ENCODE data around the gene ADAM10.

ADAM10 gene

DNA sequence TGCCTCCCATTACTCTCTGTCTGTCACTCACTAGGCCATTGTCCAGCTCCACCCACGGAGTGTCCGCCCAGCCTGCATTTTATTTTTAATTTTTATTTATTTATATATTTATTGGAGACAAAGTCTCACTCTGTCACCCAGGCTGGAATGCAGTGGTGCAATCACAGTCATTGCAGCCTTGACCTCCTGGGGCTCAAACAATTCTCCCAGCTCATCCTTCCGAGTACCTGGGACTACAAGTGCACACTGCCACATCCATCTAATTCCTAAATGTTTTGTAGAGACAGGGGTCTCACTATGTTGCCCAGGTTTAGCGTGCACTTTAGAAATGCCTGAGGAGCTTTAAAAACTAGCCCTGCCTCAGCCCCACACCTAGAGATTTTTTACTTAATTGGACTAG lies 176.2 kb downstream of the ADAM10 start:
- H3K9me3 ChIP-seq (ENCODE audit: low read length), result no peaks in the 10 kb centered on the region
- H3K9ac ChIP-seq (ENCODE audit: low read length), result no peak overlapping the region
- H3K4me1 ChIP-seq (ENCODE audit: insufficient read depth, low read length, severe bottlenecking), result peaks cover 31% of the 10 kb centered on the region
- H3K27ac ChIP-seq (ENCODE audit: low read depth, low read length, poor library complexity, severe bottlenecking), result no peak overlapping the region
- H2AFZ ChIP-seq (ENCODE audit: low read length), result no peak overlapping the region
- no peak overlapping the region for H3K4me3 ChIP-seq (ENCODE audit: low read depth, low read length, poor library complexity, severe bottlenecking)
- no peaks in the 10 kb centered on the region for H3F3A ChIP-seq (ENCODE audit: insufficient read depth, low read length)
- H3K36me3 ChIP-seq (ENCODE audit: insufficient read depth, low read length), result no peaks in the 10 kb centered on the region
- no peaks in the 10 kb centered on the region for H3K27me3 ChIP-seq (ENCODE audit: insufficient read depth, low read length)
- no peaks in the 10 kb centered on the region for H3K9me2 ChIP-seq (ENCODE audit: low read depth, low read length)
- no peak overlapping the region for H3K4me2 ChIP-seq (ENCODE audit: low read length)
- H4K20me1 ChIP-seq (ENCODE audit: insufficient read depth, low read length), result no peaks in the 10 kb centered on the region
- TF ChIP-seq, protein P1, sequence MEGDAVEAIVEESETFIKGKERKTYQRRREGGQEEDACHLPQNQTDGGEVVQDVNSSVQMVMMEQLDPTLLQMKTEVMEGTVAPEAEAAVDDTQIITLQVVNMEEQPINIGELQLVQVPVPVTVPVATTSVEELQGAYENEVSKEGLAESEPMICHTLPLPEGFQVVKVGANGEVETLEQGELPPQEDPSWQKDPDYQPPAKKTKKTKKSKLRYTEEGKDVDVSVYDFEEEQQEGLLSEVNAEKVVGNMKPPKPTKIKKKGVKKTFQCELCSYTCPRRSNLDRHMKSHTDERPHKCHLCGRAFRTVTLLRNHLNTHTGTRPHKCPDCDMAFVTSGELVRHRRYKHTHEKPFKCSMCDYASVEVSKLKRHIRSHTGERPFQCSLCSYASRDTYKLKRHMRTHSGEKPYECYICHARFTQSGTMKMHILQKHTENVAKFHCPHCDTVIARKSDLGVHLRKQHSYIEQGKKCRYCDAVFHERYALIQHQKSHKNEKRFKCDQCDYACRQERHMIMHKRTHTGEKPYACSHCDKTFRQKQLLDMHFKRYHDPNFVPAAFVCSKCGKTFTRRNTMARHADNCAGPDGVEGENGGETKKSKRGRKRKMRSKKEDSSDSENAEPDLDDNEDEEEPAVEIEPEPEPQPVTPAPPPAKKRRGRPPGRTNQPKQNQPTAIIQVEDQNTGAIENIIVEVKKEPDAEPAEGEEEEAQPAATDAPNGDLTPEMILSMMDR (IDR thresholded peaks at IDR 0.05; ENCODE audit: low read length), result no peak
- no peak for TF ChIP-seq EZH2 (IDR thresholded peaks at IDR 0.05; ENCODE audit: borderline replicate concordance, low read length)
- H3K79me2 ChIP-seq (ENCODE audit: insufficient read depth, low read length), result no peaks in the 10 kb centered on the region

DNA sequence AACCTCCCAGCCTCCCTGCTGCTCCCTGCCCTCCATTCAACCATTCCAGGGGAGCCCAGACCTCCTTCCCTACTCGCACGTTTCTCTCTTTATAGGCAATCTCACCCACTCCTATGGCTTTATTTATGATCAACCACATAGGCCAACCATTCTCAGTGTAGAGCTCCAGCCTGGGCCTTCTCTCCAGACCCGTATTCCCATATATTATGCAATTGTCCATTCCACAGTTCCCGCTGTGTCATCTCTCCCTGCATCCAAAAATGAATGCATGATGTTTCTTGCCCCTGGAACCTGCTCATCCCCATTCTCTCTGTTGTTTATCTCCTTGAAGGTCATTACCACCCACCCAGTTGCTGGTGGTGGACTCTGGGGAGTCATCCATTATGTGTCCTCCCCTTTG lies 177.0 kb downstream of the ADAM10 start:
- Histone ChIP-seq H3K9ac (ENCODE audit: low read length) (no peak overlapping the region), H3K4me1 (ENCODE audit: insufficient read depth, low read length, severe bottlenecking) (peaks cover 39% of the 10 kb centered on the region), H3K4me2 (ENCODE audit: low read length) (no peak overlapping the region), H3K9me3 (ENCODE audit: low read length) (no peaks in the 10 kb centered on the region), H3K4me3 (ENCODE audit: low read depth, low read length, poor library complexity, severe bottlenecking) (no peak overlapping the region), H4K20me1 (ENCODE audit: insufficient read depth, low read length) (no peaks in the 10 kb centered on the region), H2AFZ (ENCODE audit: low read length) (no peak overlapping the region), H3K36me3 (ENCODE audit: insufficient read depth, low read length) (no peaks in the 10 kb centered on the region), H3K27ac (ENCODE audit: low read depth, low read length, poor library complexity, severe bottlenecking) (no peak overlapping the region), H3F3A (ENCODE audit: insufficient read depth, low read length) (no peaks in the 10 kb centered on the region), H3K9me2 (ENCODE audit: low read depth, low read length) (no peaks in the 10 kb centered on the region), H3K27me3 (ENCODE audit: insufficient read depth, low read length) (no peaks in the 10 kb centered on the region), H3K79me2 (ENCODE audit: insufficient read depth, low read length) (no peaks in the 10 kb centered on the region)
- TF ChIP-seq, protein P1 (IDR thresholded peaks at IDR 0.05; ENCODE audit: low read length), result no peak
- no peak for TF ChIP-seq EZH2 (IDR thresholded peaks at IDR 0.05; ENCODE audit: borderline replicate concordance, low read length)

DNA sequence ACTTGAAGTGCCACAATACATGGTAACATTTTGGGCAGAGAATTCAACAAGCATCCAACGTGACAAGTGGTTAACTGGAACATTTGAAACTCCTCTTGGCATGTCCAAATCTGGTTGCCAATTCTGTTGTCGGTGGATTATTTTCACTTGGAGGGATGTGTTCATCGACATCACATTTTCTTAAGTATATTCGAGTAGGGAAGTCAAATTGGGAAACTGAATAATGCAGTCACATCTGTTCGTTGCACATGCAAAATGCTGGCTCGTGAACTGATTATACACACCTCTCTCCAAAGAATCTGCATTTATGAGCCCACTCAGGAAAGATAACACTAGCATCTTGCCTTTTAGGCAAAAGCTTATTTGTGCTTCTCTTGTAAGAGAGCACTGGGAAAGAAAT lies 178.0 kb downstream of the ADAM10 start:
- H3K27ac ChIP-seq (ENCODE audit: low read depth, low read length, poor library complexity, severe bottlenecking), result peak overlapping the region; percentile 53
- H2AFZ ChIP-seq (ENCODE audit: low read length), result 0 out of 2 replicates have a peak overlapping the region, but pooled peaks have one; percentile 21
- H3F3A ChIP-seq (ENCODE audit: insufficient read depth, low read length), result no peaks in the 10 kb centered on the region
- H3K27me3 ChIP-seq (ENCODE audit: insufficient read depth, low read length), result no peaks in the 10 kb centered on the region
- no peak overlapping the region for H3K4me2 ChIP-seq (ENCODE audit: low read length)
- no peaks in the 10 kb centered on the region for H4K20me1 ChIP-seq (ENCODE audit: insufficient read depth, low read length)
- no peak overlapping the region for H3K4me3 ChIP-seq (ENCODE audit: low read depth, low read length, poor library complexity, severe bottlenecking)
- H3K9me2 ChIP-seq (ENCODE audit: low read depth, low read length), result no peaks in the 10 kb centered on the region
- H3K9ac ChIP-seq (ENCODE audit: low read length), result no peak overlapping the region
- H3K79me2 ChIP-seq (ENCODE audit: insufficient read depth, low read length), result no peaks in the 10 kb centered on the region
- no peaks in the 10 kb centered on the region for H3K36me3 ChIP-seq (ENCODE audit: insufficient read depth, low read length)
- H3K4me1 ChIP-seq (ENCODE audit: insufficient read depth, low read length, severe bottlenecking), result peaks cover 39% of the 10 kb centered on the region
- no peaks in the 10 kb centered on the region for H3K9me3 ChIP-seq (ENCODE audit: low read length)
- TF ChIP-seq EZH2 (IDR thresholded peaks at IDR 0.05; ENCODE audit: borderline replicate concordance, low read length), result no peak
- TF ChIP-seq, protein P1 (IDR thresholded peaks at IDR 0.05; ENCODE audit: low read length), result no peak

Data from OCI-LY1 (cell line).